OCI-LY1 (cell line): Measurements from ENCODE around the gene DPP6.

Source experiments
- EZH2 ChIP-seq: fragments of 200-600 bp; sonication (generic), shearing (Covaris generic); IDR thresholded peaks from 2 replicates; pipeline ENCODE4 v1.8.0; 2017; ENCODE audit warnings: borderline replicate concordance, mixed run types, mild to moderate bottlenecking, antibody characterized with exemption, low read length, moderate library complexity, mixed read lengths
- TF ChIP-seq, protein P1 (sequence below): fragments of 200-600 bp; sonication (generic), shearing (Covaris generic); IDR thresholded peaks from 2 replicates; pipeline ENCODE4 v1.5.1; 2017; ENCODE audit warnings: mild to moderate bottlenecking, antibody characterized with exemption, low read length, moderate library complexity, mixed read lengths

DNA sequence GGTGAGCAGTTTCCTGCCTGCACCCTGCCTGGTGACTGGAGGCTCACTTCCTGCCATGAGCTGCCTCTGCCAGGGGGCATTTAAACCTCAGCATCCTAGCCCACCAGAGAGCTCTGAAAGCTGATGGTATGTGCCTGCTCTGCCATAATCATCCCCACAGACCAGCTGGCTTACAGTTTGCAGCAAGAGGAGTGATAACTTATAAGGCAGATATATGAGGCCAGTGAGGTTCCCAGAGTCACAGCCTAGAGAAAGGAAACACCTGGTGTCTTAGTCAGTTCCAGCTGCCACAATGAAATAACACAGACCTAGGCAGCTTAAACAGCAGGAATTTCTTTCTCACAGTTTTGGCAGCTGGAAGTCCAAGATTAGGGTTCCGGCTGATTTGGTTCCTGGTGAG lies 718.8 kb downstream of the DPP6 start:
- TF ChIP-seq, protein P1, sequence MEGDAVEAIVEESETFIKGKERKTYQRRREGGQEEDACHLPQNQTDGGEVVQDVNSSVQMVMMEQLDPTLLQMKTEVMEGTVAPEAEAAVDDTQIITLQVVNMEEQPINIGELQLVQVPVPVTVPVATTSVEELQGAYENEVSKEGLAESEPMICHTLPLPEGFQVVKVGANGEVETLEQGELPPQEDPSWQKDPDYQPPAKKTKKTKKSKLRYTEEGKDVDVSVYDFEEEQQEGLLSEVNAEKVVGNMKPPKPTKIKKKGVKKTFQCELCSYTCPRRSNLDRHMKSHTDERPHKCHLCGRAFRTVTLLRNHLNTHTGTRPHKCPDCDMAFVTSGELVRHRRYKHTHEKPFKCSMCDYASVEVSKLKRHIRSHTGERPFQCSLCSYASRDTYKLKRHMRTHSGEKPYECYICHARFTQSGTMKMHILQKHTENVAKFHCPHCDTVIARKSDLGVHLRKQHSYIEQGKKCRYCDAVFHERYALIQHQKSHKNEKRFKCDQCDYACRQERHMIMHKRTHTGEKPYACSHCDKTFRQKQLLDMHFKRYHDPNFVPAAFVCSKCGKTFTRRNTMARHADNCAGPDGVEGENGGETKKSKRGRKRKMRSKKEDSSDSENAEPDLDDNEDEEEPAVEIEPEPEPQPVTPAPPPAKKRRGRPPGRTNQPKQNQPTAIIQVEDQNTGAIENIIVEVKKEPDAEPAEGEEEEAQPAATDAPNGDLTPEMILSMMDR, result no peak
- no peak for TF ChIP-seq EZH2
